ENCODE measurements around the gene PAFAH1B1. TPM values are rescaled to one million over a fixed set of nuclear protein-coding genes. Genes with fewer than 3 reads are reported as not detected.

Gene PAFAH1B1
- total and polyA plus RNA-seq, 10 of the 15 experiments (the other 5 are each of a cell fraction or from before 2014, with no cell fraction given): 28.9 to 107 (median 49.1) TPM

DNA sequence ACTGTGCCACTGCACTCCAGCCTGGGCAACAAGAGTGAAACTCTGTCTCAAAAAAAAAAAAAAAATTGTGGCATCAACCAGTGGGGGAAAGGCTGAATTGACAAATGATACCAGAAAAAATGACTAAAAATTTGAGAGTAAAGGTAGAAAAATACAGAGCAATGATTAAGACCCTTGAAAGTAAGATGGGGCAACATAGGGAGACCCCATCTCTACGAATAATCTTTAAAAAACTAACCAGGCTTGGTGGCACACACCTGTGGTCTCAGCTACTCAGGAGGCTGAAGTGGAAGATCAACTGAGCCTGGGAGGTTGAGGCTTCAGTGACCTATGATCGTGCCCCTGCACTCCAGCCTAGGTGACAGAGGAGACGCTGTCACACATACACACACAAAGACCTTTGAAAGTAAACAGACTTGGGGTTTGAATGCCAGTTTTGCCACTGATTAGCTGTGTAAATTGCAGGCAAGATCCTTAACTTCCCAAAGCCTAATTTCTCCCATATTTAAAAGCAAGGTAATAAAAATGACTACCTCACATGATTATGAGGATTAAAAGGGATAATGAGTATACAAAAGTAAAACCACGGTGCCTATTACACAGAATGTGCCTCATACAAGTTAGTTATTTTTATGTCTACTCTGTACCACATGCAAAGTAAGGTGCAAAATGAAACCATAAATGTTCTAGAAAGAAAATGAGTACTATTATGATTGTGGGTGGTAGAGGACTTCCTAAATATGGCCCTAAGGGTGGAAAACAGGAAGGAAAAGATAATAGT lies 21.7 kb upstream of the PAFAH1B1 start (continued):
- TF ChIP-seq, protein P1, sequence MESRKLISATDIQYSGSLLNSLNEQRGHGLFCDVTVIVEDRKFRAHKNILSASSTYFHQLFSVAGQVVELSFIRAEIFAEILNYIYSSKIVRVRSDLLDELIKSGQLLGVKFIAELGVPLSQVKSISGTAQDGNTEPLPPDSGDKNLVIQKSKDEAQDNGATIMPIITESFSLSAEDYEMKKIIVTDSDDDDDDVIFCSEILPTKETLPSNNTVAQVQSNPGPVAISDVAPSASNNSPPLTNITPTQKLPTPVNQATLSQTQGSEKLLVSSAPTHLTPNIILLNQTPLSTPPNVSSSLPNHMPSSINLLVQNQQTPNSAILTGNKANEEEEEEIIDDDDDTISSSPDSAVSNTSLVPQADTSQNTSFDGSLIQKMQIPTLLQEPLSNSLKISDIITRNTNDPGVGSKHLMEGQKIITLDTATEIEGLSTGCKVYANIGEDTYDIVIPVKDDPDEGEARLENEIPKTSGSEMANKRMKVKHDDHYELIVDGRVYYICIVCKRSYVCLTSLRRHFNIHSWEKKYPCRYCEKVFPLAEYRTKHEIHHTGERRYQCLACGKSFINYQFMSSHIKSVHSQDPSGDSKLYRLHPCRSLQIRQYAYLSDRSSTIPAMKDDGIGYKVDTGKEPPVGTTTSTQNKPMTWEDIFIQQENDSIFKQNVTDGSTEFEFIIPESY (IDR thresholded peaks at IDR 0.05): no peak
- no peak for TF ChIP-seq SUPT20H (IDR thresholded peaks at IDR 0.05; ENCODE audit: borderline replicate concordance, control insufficient read depth, low read depth, low read length)
- TF ChIP-seq ATF7 (IDR thresholded peaks at IDR 0.05; ENCODE audit: low read depth): no peak
- TF ChIP-seq, protein P2, sequence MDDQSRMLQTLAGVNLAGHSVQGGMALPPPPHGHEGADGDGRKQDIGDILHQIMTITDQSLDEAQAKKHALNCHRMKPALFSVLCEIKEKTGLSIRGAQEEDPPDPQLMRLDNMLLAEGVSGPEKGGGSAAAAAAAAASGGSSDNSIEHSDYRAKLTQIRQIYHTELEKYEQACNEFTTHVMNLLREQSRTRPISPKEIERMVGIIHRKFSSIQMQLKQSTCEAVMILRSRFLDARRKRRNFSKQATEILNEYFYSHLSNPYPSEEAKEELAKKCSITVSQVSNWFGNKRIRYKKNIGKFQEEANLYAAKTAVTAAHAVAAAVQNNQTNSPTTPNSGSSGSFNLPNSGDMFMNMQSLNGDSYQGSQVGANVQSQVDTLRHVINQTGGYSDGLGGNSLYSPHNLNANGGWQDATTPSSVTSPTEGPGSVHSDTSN (IDR thresholded peaks at IDR 0.05; ENCODE audit: insufficient replicate concordance, low read depth, low read length): no peak
- TF ChIP-seq, protein P3, sequence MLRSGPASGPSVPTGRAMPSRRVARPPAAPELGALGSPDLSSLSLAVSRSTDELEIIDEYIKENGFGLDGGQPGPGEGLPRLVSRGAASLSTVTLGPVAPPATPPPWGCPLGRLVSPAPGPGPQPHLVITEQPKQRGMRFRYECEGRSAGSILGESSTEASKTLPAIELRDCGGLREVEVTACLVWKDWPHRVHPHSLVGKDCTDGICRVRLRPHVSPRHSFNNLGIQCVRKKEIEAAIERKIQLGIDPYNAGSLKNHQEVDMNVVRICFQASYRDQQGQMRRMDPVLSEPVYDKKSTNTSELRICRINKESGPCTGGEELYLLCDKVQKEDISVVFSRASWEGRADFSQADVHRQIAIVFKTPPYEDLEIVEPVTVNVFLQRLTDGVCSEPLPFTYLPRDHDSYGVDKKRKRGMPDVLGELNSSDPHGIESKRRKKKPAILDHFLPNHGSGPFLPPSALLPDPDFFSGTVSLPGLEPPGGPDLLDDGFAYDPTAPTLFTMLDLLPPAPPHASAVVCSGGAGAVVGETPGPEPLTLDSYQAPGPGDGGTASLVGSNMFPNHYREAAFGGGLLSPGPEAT (IDR thresholded peaks at IDR 0.05; ENCODE audit: low read depth): peak; percentile 36; the same call in 1 of the 2 replicates
- no peak for TF ChIP-seq BMI1 (IDR thresholded peaks at IDR 0.05; ENCODE audit: borderline replicate concordance)
- TF ChIP-seq MEF2A (IDR thresholded peaks at IDR 0.05; ENCODE audit: insufficient read depth, low read depth, low read length): peak; percentile 34
- TF ChIP-seq KDM1A (IDR thresholded peaks at IDR 0.05; ENCODE audit: borderline replicate concordance): no peak
- TF ChIP-seq RAD21 (IDR thresholded peaks at IDR 0.05; ENCODE audit: insufficient read depth, low read depth, low read length): no peak
- TF ChIP-seq, protein P4, sequence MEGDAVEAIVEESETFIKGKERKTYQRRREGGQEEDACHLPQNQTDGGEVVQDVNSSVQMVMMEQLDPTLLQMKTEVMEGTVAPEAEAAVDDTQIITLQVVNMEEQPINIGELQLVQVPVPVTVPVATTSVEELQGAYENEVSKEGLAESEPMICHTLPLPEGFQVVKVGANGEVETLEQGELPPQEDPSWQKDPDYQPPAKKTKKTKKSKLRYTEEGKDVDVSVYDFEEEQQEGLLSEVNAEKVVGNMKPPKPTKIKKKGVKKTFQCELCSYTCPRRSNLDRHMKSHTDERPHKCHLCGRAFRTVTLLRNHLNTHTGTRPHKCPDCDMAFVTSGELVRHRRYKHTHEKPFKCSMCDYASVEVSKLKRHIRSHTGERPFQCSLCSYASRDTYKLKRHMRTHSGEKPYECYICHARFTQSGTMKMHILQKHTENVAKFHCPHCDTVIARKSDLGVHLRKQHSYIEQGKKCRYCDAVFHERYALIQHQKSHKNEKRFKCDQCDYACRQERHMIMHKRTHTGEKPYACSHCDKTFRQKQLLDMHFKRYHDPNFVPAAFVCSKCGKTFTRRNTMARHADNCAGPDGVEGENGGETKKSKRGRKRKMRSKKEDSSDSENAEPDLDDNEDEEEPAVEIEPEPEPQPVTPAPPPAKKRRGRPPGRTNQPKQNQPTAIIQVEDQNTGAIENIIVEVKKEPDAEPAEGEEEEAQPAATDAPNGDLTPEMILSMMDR (IDR thresholded peaks at IDR 0.05 in 2 of 3, conservative IDR thresholded peaks at IDR 0.05 in 1 of 3; ENCODE audit: control insufficient read depth in 2 of 3, extremely low read depth in 1 of 3, insufficient read depth in 1 of 3, low read depth in 3 of 3, low read length in 3 of 3): no peak
- TF ChIP-seq NR2F1 (conservative IDR thresholded peaks at IDR 0.05): 0 out of 2 replicates have a peak, but pooled peaks have one; percentile 49
- TF ChIP-seq MYB (IDR thresholded peaks at IDR 0.05; ENCODE audit: borderline replicate concordance, low read depth, low read length): no peak
- no peak for TF ChIP-seq ZNF622 (IDR thresholded peaks at IDR 0.05)
- no peak for TF ChIP-seq SREBF1 (IDR thresholded peaks at IDR 0.05; ENCODE audit: low read length)
- TF ChIP-seq PAX5 (IDR thresholded peaks at IDR 0.05; ENCODE audit: borderline replicate concordance, low read depth, low read length): no peak
- peak; percentile 18; the same call in 1 of the 2 replicates for TF ChIP-seq JUNB (IDR thresholded peaks at IDR 0.05)
- no peak for TF ChIP-seq PAX8 (IDR thresholded peaks at IDR 0.05)
- no peak for TF ChIP-seq MTA3 (IDR thresholded peaks at IDR 0.05; ENCODE audit: borderline replicate concordance, low read length)
- TF ChIP-seq RBBP5 (conservative IDR thresholded peaks at IDR 0.05): 0 out of 2 replicates have a peak, but pooled peaks have one; percentile 33
- TF ChIP-seq NR2C2 (IDR thresholded peaks at IDR 0.05; ENCODE audit: borderline replicate concordance, control insufficient read depth, insufficient read length, low read depth): no peak
- TF ChIP-seq CBFB (IDR thresholded peaks at IDR 0.05; ENCODE audit: low read depth): 0 out of 2 replicates have a peak, but pooled peaks have one; percentile 31
